Lower leg skin (tissue), 3 donors: ENCODE measurements around the gene ACBD3.

ENCODE experiments used
- POLR2A ChIP-seq, 2 donors: fragments of 450-650 bp; IDR thresholded peaks; one replicate each; pipeline ENCODE4 v1.6.1; 2016 to 2017; ENCODE audit warnings: antibody characterized with exemption in 2 of 2, mild to moderate bottlenecking in 1 of 2, moderate library complexity in 1 of 2
- TF ChIP-seq, protein P1 (sequence below), 3 donors: fragments of 450-650 bp; IDR thresholded peaks; one replicate each; pipeline ENCODE4 v1.5.1; 2016; ENCODE audit warnings: antibody characterized with exemption in 3 of 3, mild to moderate bottlenecking in 3 of 3, moderate library complexity in 2 of 3

DNA sequence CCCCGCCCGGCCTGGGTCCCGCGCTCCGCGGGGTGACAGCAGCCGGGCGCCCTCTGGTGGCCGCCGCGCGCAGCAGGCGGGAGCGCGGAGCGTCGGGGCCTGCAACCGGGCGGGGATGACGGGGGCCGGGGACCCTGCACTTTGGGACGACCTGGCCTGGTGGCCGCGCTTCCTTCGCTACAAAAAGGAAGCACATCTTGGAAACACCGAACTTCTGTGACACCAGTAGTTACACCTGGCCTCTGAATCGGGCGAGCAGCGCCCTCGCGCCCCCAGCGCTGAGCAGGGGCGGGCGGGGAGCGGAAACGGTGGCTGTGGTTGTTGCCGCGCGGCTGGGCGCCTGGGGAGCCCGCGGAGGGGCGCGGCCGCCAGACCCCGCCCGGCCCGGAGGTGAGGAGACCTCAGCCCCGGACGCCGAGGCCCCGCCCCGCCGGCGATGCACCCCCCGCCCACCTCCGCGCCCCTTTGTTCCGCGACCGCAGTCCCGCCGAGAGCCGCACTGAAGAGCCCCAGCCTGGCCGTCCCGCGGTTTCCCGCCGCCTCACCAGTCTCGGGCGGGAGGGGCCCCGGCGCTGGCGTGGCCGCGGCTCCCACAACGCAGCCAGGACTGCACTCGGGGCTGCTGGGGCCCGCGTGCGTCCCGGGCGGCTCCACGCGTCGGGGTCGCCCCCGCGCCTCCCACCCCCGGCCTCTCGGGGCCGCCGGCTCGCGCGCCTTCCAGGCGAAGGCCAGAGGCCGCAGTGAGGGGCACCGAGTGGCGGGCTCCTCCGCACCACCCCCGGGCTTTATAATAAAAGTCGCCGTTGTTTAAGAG, 64.7 kb downstream of the ACBD3 start:
- TF ChIP-seq, protein P1, sequence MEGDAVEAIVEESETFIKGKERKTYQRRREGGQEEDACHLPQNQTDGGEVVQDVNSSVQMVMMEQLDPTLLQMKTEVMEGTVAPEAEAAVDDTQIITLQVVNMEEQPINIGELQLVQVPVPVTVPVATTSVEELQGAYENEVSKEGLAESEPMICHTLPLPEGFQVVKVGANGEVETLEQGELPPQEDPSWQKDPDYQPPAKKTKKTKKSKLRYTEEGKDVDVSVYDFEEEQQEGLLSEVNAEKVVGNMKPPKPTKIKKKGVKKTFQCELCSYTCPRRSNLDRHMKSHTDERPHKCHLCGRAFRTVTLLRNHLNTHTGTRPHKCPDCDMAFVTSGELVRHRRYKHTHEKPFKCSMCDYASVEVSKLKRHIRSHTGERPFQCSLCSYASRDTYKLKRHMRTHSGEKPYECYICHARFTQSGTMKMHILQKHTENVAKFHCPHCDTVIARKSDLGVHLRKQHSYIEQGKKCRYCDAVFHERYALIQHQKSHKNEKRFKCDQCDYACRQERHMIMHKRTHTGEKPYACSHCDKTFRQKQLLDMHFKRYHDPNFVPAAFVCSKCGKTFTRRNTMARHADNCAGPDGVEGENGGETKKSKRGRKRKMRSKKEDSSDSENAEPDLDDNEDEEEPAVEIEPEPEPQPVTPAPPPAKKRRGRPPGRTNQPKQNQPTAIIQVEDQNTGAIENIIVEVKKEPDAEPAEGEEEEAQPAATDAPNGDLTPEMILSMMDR (IDR thresholded peaks at IDR 0.05): no peak
- TF ChIP-seq POLR2A (IDR thresholded peaks at IDR 0.05): no peak
